KG1 (cell line): ENCODE data around the gene USP10.
A peak's percentile ranks its signal among the peaks of the same experiment; 100 is the strongest.

Source experiments
- DNase-seq: peaks from one replicate; lab custom pipeline; 2025; lab: John Stamatoyannopoulos, UW

The USP10 gene

DNA sequence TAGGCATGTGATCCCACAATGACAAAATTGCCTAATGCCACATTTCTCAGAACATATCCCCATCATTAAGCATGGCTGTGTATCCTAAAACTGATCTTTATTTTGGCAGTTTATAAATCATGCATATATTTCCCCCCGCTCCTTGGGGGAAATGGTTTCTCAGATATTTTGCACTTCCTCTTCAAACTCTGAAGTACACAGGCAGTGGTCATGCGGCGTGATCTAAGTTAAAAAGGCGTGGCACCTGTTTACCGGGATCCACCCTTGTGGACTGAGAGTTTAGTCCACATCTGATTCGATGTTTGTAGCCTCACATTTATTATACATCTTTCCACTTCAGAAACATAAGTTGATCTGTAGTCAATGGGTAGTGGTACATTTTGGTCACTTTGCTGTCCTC is 51.4 kb downstream of the USP10 start:
- DNase-seq: no peak

DNA sequence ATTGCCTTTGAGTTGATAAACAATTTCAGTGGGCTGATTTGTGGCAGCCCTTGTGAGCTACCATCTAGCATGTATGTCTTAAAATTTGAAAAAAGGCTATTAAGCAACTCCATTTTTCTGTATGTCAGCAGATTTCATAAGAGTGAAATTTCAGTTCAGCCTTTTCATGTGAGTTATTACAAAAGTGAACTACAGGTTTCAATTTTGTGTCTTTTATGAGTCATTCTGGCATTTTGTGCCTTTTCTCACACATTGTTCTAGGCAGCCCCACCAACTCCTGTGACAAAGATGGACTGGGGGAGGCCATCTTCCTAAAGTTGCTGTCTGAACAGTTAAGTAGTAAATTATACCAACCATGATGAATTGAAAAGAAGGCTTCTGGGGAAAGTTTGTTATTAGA is 52.1 kb downstream of the USP10 start:
- DNase-seq: no peak

DNA sequence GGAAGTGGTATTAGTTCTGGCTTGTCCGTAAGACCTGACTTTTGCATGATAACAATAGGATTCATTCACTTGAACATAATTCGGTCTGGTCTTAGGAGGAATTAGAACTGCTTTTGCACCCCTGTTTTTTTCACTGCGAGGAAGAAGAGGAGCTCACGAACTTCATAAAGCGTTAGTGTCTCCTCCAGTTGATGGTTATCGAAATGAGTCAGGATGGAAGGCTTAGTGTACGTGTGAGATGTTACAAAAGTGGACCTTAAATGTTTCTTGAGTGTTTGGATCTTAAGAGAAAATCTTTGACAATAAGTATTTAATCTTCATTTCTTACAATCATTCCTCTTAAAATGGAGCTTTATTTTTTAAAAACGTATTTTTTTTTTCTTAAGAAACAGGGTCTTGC is 52.8 kb downstream of the USP10 start:
- no peak for DNase-seq

DNA sequence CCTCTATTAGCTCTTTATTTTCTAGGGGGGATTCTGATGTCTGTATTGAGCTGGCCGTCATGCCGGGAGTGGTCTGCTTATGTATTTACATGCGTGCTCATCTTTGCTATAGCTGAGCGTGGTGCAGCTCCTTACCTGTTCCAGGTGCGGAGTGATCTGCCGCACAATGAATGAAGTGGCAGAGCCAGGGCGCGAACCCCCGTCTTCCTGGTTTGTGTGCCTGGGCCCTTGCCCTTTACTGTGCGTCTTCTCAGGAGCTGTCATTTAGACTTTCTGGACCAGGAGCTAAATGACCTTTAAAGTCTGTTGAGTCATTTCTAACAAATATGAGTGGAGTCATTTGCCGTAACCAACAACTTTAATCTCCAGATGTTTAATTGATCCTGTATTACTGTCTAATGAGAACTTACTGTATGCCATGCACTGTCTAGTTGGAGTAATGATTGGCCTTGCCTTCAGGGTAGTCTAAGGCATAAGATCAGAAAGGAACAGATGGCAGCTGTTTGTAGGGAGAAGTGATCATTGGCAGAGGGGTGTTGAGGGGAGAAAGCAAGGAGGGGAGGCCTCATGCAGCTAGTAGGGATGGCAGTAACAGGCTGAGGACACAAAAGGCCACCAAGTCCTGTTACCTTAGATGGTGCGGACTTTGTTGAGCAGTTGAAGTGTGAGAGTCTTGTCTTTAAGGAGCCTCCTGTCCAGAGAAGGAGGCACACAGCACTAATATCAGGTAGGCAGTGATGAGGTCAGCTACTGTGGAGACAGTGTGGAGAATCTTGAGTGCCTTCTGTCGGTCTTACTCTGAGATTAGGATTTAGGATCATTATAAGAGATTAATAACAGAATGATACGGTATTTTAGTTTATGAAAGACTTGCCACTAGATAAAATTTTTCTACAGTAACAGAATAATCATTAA is 53.9 kb downstream of the USP10 start:
- no peak for DNase-seq

DNA sequence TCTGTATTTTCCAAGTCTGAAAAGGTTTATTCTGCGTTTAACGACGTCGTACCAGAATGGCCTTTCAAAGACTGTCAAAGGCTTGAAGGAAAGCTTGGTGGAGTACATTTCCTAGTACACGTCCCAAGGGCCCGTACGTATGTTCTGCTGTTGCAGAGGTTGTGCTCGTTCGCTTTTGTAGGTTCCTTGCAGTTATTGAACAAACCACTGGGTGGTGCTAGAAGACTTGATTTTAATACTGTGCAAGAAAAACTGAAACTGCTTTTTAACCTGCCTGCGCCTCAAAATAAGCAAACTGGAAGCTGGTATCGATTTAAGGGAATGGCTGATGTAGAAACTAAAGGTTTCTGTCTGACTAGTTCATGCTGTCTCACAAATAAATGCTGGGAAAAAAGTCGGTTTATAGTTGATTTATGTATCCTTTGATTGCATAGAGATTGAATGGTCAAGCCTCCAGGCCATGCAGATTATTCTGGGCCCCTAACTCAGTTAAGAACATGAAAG is 54.6 kb downstream of the USP10 start:
- DNase-seq: peak; percentile 80

DNA sequence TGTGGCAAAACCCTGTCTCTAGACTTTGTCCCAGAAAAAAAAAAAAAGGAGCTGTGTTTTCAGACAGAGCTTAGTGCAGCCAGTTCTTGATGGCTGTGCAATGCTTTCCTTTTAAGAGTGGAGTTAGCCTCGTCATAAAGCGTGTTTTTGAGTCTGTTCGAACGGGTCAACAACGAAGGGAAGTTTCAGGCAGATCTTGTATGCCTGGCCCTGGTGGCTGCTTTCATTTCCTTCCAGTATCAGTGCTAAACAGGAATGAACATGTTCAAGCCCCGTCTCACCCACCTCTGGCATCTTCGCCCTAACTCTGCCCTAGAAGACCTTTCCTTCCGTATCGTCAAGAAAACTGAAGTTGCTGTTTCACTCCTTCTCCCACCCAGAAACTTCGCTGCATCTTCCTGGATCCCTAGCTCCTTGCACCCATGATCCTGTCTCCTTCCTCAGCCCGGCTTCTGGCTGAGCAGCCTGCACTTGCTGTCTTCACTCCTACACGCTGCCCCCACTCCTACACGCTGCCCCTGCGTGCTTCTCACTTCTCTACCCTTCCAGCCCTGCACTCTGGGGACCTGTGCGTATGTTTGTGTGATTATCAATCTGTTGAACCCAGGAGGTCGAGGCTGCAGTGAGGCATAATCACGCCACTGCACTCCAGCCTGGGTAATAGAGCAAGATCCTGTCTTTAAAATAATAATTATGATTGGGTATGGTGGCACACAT is 55.3 kb downstream of the USP10 start:
- DNase-seq: no peak

DNA sequence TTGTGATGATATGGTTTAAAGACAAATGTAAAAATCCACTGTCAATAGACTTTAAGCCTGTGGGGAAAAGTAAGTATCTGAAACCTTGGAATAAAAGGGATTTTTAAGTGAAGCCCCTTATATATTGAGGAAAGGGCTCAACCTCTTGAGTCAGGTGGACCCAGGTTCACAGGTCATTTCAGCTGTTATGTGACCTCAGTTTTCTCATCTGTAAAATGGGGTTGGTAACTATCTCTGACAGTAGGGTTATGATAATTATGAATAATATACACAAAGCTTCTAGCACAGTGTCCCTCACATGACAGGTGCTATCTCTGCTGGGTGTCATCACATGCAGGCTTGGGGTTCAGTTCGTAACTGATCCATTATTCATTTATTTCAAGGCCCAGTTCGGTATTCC is 57.0 kb downstream of the USP10 start:
- DNase-seq: no peak

DNA sequence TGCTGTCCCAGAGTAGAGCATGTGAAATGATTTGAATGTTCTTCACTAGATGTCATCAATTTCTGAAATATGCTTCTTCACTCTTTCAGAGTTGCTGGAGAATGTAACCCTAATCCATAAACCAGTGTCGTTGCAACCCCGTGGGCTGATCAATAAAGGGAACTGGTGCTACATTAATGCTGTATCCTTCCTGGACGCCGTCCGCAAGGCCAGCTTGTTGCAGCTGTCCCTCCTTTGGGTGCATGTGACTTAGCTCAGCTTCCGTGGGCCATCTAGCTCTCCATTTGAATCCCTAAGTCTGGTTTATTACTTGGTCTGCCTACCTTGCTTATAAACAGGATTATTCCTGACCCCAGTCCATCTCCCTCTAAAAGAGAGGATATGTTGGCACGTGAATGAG is 58.8 kb downstream of the USP10 start:
- no peak for DNase-seq

DNA sequence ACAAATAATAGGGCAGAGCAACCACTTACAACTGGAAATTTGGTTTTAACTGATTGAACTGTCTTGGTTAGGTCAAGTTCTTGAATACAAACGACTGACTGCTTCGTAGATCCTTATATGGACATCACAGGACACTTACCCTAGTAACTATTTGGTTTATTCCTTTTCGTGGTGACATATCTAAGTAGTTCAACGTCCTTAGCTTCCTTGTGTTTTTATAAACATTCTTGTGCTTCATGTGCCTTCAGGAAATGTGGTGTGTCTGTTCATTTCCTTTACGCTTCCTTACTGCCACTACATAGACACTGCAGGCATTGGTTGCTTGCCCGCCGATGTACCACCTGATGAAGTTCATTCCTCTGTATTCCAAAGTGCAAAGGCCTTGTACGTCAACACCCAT is 59.3 kb downstream of the USP10 start:
- DNase-seq: peak; percentile 49

DNA sequence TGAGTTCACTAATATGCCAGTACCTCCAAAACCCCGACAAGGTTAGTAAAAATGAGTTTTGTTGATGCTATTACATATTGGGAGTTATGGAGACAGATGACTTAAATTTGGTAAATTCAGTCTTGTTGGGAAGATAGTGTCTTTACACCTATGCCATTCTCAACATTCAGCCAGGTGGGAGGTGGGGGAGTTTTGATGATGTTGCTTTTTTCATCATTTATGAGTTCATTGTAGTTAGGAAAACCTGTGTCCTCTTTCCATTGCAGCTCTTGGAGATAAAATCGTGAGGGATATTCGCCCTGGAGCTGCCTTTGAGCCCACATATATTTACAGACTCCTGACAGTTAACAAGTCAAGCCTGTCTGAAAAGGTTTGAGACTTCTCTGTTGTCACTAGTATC is 60.1 kb downstream of the USP10 start:
- DNase-seq: no peak

DNA sequence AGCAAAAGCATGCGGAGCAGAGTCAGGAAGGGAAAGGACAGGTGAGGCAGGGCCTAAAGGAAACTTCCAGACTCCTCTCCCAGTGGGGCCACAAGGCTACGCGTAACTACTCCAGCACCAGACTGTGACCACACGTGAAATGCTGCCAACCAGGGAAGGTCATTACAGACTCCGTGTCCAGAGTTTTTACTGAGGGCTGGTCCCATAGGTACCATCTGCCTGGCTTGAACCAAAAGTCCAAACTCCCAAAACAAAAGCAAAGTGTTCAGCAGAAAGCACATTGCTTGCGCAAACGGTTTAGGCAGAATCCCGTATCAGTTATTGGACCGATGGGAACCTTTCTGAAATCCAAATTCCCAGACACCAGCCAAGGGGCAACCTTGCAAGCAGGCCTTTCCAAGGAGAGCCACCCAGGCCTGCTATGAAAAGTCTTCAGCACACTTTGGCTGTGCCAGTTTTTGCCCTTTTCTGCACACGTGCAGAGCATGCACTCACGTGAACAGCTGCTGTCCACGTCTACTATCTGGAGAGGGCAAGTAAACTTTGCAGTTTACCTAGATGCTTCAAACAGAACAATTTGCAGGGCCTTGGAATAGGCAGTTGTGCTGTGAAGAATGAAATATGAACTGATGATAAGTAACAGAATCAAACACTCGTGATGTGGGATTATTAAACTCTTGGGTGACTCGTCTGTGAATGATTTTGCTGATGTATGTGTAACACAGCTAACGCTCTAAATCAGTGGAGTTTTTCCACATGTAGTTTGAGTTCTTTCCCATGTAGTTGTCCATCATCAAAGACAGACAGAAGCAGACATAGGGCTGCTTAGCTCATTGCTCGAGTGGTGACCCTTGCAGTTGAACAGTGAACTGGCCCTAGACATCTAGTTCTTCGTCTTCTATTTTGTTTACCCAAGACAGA is 61.9 kb downstream of the USP10 start:
- no peak for DNase-seq

DNA sequence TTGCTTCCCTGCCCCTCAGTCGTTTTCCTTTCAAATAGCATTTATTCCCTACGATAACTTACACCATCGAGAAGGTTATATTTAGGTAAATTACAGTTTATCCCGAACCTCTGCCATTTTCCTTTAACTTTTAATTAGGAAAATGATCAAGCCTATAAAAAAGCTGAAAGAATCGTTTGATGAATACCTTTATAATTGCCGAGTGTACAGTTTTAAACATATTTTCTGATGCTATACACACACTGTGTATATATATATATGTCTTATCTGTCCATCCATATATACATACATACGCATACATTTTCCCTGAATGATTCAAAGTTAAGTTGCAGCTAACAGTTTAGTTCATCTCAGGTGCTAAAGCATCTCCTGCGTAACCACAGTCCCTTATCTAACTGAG is 63.4 kb downstream of the USP10 start:
- no peak for DNase-seq

DNA sequence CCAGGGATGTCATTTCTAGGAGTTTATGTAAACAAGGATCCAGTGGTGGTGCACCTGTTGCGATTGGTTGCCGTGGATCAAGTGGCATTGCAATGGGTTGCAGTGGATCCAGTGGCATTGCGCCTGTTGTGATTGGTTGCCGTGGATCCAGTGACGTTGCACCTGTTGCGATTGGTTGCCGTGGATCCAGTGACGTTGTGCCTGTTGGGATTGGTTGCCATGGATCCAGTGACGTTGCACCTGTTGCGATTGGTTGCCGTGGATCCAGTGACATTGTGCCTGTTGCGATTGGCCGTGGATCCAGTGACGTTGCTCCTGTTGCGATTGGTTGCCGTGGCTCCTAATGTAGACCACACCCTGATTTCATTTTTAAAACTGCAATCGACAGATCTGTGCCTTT is 63.8 kb downstream of the USP10 start:
- DNase-seq: no peak

DNA sequence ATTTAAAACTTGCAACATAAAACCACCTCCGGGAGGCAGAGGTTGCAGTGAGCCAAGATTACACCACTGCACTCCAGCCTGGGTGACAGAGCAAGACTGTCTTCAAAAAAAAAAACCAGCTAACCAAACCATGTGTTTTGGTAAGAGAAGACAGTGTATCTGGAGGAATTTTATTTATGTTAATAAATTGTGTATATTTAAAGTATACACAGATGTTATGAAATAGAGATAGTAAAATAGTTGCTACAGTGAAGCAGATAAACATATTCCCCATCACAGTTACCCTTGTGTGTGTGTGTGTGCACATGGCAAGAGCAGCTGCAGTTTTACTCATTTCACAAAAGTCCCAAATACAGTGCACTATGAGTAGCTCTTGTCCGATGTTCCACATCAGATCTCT is 65.2 kb downstream of the USP10 start:
- no peak for DNase-seq

DNA sequence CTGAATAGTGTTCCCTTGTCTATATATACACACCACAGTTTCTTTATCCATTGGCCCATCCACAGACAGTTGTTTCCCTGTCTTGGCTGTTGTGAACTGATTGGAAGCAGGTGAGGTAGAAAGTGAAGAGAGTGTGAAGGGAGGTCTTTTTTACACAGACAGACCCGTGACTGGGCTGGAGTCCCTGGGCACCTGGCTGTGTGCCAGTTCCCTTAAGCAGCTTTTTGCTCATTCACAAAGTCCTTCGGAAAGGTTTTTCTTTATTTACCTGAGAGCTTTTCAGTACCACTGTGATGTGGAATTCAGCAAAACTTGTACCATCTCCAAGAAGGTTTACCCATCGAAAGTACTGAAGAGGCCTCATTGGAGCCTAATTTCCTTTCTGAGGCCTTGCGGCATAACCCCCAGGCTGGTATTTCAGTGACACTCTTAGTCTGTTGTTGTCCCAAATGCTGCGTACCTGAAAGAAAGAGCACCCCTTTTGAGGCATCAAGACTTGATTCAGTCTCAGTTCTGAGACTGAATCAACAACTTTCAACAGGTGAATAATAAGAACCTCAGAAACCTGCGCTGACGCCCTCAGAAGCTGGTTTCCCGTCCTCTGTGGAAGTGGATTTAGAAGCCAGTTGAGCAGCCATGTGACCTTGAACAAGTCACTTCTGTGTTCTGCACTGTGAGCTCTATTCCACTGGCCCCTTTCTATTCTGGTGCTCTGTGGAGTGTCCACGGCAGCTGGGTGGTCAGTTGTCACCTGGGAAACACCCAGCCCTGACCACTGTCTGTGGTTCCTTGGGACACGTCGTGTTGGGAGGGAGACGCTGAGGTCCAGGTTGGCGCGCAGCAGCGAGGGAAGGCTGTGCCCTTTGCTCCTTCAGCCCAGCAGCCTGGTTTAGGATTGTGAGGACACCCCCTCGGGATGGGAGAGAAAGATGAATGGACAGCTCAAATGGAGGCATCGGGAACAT is 66.1 kb downstream of the USP10 start:
- DNase-seq: no peak

DNA sequence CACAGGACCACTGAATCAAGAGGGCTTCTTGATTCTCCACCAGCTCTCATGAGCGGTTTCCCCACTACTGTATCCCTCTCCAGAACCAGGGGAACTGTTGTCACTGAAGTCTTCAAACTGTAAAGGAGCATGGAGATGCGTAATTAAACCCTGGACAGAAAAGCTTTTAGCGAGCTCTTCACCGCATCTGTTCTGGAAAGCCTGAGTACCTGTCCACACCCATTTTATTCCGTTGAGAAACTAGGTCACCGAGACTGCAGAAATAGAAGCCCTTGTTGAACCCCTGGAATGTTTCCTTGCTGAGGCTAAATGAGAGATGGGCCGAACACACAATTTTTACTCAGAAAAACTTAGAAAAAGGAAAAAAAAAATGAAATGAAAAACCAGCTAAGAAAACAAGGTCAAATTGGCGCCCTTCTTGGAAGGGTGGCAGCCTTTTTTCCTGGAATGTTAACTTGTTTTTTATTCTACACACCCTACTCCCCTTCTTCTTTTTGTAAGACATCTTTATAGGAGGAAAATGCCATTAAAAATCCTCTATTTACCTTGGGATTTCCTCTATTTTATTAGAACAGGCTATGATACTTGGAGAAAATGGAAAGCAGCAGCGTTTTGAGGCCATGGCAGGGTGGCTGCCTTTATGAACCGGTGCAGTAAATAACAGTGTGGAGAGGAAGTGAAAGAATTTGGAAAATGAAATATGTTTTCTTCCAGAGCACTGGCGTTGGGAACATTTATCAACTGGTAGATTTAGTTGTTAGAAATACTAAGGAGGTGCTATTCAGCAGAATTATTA is 67.4 kb downstream of the USP10 start:
- DNase-seq: no peak

DNA sequence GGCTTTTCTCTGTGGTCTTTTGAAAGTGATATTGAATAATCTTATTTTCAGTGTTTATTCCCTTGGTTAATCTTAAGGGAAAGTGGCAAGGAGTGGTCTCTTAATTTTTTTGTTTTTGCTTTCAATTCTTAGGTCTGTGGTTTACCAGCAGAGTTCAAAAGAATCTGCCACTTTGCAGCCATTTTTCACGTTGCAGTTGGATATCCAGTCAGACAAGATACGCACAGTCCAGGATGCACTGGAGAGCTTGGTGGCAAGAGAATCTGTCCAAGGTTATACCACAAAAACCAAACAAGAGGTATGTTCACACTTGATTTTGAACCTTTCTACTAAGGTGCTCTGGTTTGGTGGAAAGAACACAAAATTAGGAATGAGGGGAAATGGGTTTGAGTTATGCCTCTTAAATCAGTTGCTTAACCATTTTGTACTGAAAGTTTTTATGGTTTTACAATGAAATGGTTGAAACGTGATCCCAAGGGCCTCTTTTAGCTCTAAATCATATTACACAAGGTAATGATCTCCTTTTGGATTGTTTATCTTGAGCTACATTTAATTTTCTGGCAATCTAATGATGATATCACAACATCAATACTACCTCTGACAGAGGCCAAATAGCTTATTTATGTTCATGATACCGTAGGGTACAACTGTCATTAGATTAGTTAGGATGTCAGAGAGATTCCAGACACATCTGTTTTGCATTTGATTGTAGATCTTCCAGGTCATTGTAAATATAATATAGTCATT is 68.4 kb downstream of the USP10 start:
- DNase-seq: no peak

DNA sequence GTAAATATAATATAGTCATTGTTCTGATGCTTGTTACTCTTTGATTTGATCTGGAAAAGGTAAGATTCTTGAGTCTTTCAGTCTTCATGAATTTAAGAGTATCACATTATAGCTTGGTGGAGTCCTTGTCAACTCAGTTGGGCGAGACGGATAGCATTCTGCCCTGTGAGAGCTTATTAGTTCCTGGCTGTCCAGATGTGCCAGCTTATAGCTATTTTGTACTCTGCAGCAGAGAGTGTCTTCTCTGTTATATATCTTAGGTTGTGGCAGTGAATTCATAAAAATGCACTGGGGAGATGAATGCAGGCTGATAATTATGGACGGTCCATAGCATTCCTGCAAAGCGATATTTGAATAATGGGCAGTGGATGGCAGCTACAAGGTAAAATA is 69.0 kb downstream of the USP10 start:
- DNase-seq: no peak

DNA sequence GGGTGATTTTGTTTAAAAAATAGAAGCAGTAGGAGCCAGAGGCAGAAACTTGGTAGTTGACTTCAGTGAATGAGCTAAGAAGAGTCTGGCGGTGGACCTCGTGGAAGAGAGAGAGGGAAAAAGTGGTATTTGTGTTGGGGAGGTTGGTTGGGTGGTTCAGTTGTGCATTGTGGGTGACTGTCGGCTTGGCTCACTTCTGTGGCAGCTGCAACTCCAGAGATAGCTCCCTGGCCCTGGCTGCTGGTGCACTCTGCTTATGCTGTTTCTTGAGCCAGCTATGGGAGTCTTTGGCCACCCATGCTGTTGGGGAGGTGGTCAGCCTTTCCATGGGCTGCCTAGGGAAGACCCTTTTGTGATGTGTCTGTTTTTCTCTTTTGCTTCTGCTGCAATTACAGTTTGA is 69.6 kb downstream of the USP10 start:
- no peak for DNase-seq

DNA sequence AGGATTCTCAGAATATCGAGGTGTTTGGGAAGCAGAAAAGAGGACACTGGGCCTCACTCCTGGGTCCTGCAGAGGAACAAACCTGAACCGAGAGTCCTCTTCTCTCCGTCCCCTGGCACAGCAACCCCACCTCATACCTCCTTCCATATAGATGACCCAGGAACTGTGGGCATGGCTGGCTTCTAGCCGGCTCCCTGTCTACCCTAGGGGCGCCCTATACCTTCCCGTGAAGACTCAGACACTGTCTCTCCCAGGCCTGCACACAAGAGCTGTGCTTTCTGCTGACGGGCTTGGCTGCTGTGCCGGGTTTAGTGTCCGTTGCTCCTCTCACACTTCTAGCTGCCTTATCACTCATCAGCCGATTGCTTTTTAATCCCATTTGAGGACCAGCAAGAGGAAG is 73.5 kb downstream of the USP10 start:
- DNase-seq: no peak
